COR-L47 (cell line): ENCODE results near the gene PMEPA1.

Source experiments
- DNase-seq: peaks from one replicate; lab custom pipeline; 2025; lab: John Stamatoyannopoulos, UW

PMEPA1 gene

GRCh38 chr20:57676589-57677583 lies 32.9 kb downstream of the PMEPA1 start:
- DNase-seq: no peak

- no peak for DNase-seq
Measured at GRCh38 chr20:57675773-57676172, 34.0 kb downstream of the PMEPA1 start.

GRCh38 chr20:57672953-57673575 lies 36.8 kb downstream of the PMEPA1 start:
- no peak for DNase-seq

GRCh38 chr20:57672164-57672563 lies 37.7 kb downstream of the PMEPA1 start:
- DNase-seq: no peak

GRCh38 chr20:57671662-57672061 lies 38.2 kb downstream of the PMEPA1 start:
- DNase-seq: no peak

GRCh38 chr20:57671072-57671391 lies 38.8 kb downstream of the PMEPA1 start:
- DNase-seq: no peak

GRCh38 chr20:57670288-57671071 lies 39.3 kb downstream of the PMEPA1 start:
- no peak for DNase-seq

- DNase-seq: no peak
Measured at GRCh38 chr20:57669632-57670031, 40.2 kb downstream of the PMEPA1 start.

GRCh38 chr20:57667924-57668782 lies 41.7 kb downstream of the PMEPA1 start:
- DNase-seq: no peak

GRCh38 chr20:57667388-57667787 lies 42.4 kb downstream of the PMEPA1 start:
- DNase-seq: no peak

GRCh38 chr20:57666834-57667157 lies 43.0 kb downstream of the PMEPA1 start:
- no peak for DNase-seq

- no peak for DNase-seq
Measured at GRCh38 chr20:57666106-57666833, 43.5 kb downstream of the PMEPA1 start.

- no peak for DNase-seq
Measured at GRCh38 chr20:57665589-57665971, 44.2 kb downstream of the PMEPA1 start.

GRCh38 chr20:57664924-57665588 lies 44.8 kb downstream of the PMEPA1 start:
- DNase-seq: no peak

GRCh38 chr20:57664476-57664875 lies 45.3 kb downstream of the PMEPA1 start:
- DNase-seq: no peak

GRCh38 chr20:57663681-57664451 lies 45.9 kb downstream of the PMEPA1 start:
- no peak for DNase-seq

GRCh38 chr20:57663241-57663640 lies 46.6 kb downstream of the PMEPA1 start:
- no peak for DNase-seq

- no peak for DNase-seq
Measured at GRCh38 chr20:57662456-57663240, 47.2 kb downstream of the PMEPA1 start.
